Keratinocyte (primary cell): ENCODE results near the gene PLCG2. TPM values are rescaled to one million over a fixed set of nuclear protein-coding genes. Genes with fewer than 3 reads are reported as not detected.

Source experiments
- DNase-seq: peaks from one replicate; pipeline ENCODE4 v3.0.0-alpha.2; 2011; ENCODE audit warnings: low read depth, missing footprints, low spot score
- FAIRE-seq: peaks from 2 replicates; lab custom pipeline; 2011; peaks lifted over from hg19 to GRCh38; lab: Jason Lieb, UNC
- H2AFZ ChIP-seq: 2 replicates; pipeline ENCODE4 v1.6.0; 2012; ENCODE audit warnings: low read length, control low read depth, inconsistent platforms; ENCODE audit not compliant: control insufficient read depth
- H3K27ac ChIP-seq: 2 replicates; pipeline ENCODE4 v1.5.1; 2011; ENCODE audit warnings: low read length; ENCODE audit not compliant: control insufficient read depth, insufficient read depth
- H3K27me3 ChIP-seq: 3 replicates; pipeline ENCODE4 v1.6.0; 2011; ENCODE audit warnings: low read length; ENCODE audit not compliant: control insufficient read depth, insufficient read depth; ENCODE audit errors: extremely low read depth
- H3K36me3 ChIP-seq, 2 experiments: 2 replicates in 1 of 2; 3 replicates in 1 of 2; pipeline ENCODE4 v1.5.1; 2011; ENCODE audit warnings: low read length in 2 of 2, mild to moderate bottlenecking in 1 of 2; ENCODE audit not compliant: control insufficient read depth in 2 of 2, insufficient read depth in 2 of 2; ENCODE audit errors: extremely low read depth in 1 of 2
- H3K4me1 ChIP-seq: 3 replicates; pipeline ENCODE4 v1.5.1; 2011; ENCODE audit warnings: low read length; ENCODE audit not compliant: control insufficient read depth, insufficient read depth; ENCODE audit errors: extremely low read depth
- H3K4me2 ChIP-seq: 3 replicates; pipeline ENCODE4 v1.6.0; 2011; ENCODE audit warnings: low read depth, low read length; ENCODE audit not compliant: control insufficient read depth, insufficient read depth; ENCODE audit errors: extremely low read depth
- H3K4me3 ChIP-seq, 3 experiments: fragments of 200-600 bp in 1 of 3; sonication (generic) in 1 of 3; 2 replicates in 2 of 3; 3 replicates in 1 of 3; pipeline ENCODE4 v1.5.1; 2011 to 2016; ENCODE audit warnings: low read length in 3 of 3, mild to moderate bottlenecking in 3 of 3, control low read depth in 2 of 3, inconsistent platforms in 1 of 3, low read depth in 1 of 3, mixed read lengths in 1 of 3, mixed run types in 1 of 3, moderate library complexity in 1 of 3; ENCODE audit not compliant: control insufficient read depth in 2 of 3, insufficient read depth in 2 of 3; ENCODE audit errors: extremely low read depth in 1 of 3
- H3K79me2 ChIP-seq: 2 replicates; pipeline ENCODE4 v1.6.0; 2012; ENCODE audit warnings: low read length; ENCODE audit not compliant: control insufficient read depth, insufficient read depth
- H3K9ac ChIP-seq: 3 replicates; pipeline ENCODE4 v1.6.0; 2011; ENCODE audit warnings: low read length; ENCODE audit not compliant: control insufficient read depth, insufficient read depth; ENCODE audit errors: extremely low read depth
- H3K9me1 ChIP-seq: 3 replicates; pipeline ENCODE4 v1.6.0; 2011; ENCODE audit warnings: low read length; ENCODE audit not compliant: control insufficient read depth, insufficient read depth; ENCODE audit errors: extremely low read depth
- H3K9me3 ChIP-seq: 2 replicates; pipeline ENCODE4 v1.5.1; 2012; ENCODE audit warnings: low read depth, low read length; ENCODE audit not compliant: control insufficient read depth
- H4K20me1 ChIP-seq: 3 replicates; pipeline ENCODE4 v1.6.0; 2011; ENCODE audit warnings: low read length; ENCODE audit not compliant: control insufficient read depth, insufficient read depth; ENCODE audit errors: extremely low read depth
- CTCF ChIP-seq, 3 experiments: IDR thresholded peaks in 1 of 3; conservative IDR thresholded peaks in 1 of 3; optimal IDR thresholded peaks in 1 of 3; 2 replicates in 2 of 3; 3 replicates in 1 of 3; pipeline versions ENCODE3 to v1.5.1; 2011; ENCODE audit warnings: low read length in 3 of 3, mild to moderate bottlenecking in 3 of 3, moderate library complexity in 2 of 3, control low read depth in 1 of 3, inconsistent platforms in 1 of 3; ENCODE audit not compliant: insufficient read depth in 2 of 3; ENCODE audit errors: extremely low read depth in 1 of 3
- EZH2 ChIP-seq: IDR thresholded peaks from one replicate; pipeline ENCODE4 v1.6.1; 2012; ENCODE audit warnings: inconsistent platforms, mild to moderate bottlenecking, low read length, moderate library complexity
- dilution Hi-C: fragments of 300-500 bp; cut with MboI; formaldehyde crosslinking; loops from one replicate; pipeline ENCODE4 v1.7.0; 2020; ENCODE audit warnings: low sequenced_read_pairs; ENCODE audit not compliant: extremely low pct_ligation_motif_present
- polyA plus RNA-seq, 5 experiments: library from polyadenylated mRNA; depleted of rRNA in 3 of 5; stranded (reverse) in 3 of 5; stranded (forward) in 1 of 5; unstranded in 1 of 5; fragments of >200 nt; gene quantifications; 1 replicate in 1 of 5; 2 replicates in 3 of 5; 3 replicates in 1 of 5; pipeline versions ENCODE4 v1.2.1 to v1.2.3, GENCODE V29; 2011 to 2012; ENCODE audit warnings: missing spikeins in 2 of 5, low read depth in 1 of 5, low replicate concordance in 1 of 5

The PLCG2 gene
- polyA plus RNA-seq, 1 donor (not counting 4 experiments of a cell fraction or from before 2014, with no cell fraction given): 3.5 TPM

GRCh38 chr16:81945665-81946064 is 166.6 kb downstream of the PLCG2 start:
- H3K9me3 ChIP-seq: no peaks in the 10 kb centered on the region
- no peak for TF ChIP-seq EZH2
- no peak for TF ChIP-seq CTCF (optimal IDR thresholded peaks at IDR 0.05 in 1 of 3, IDR thresholded peaks at IDR 0.05 in 1 of 3, conservative IDR thresholded peaks at IDR 0.05 in 1 of 3; ENCODE audit: extremely low read depth in 1 of 3, insufficient read depth in 2 of 3, low read length in 3 of 3)
- H3K79me2 ChIP-seq: no peaks in the 10 kb centered on the region
- no peak overlapping the region for H3K9ac ChIP-seq
- no peak overlapping the region for H3K4me3 ChIP-seq
- no peak overlapping the region for H3K27ac ChIP-seq
- no peak overlapping the region for H3K4me2 ChIP-seq
- H3K36me3 ChIP-seq: no peaks in the 10 kb centered on the region
- H3K27me3 ChIP-seq: no peaks in the 10 kb centered on the region
- H2AFZ ChIP-seq: no peak overlapping the region
- dilution Hi-C loops: no loop called here
- no peaks in the 10 kb centered on the region for H3K9me1 ChIP-seq
- H4K20me1 ChIP-seq: no peaks in the 10 kb centered on the region
- H3K4me1 ChIP-seq: peaks cover 7% of the 10 kb centered on the region
- no peak for DNase-seq
- FAIRE-seq: no peak

- H3K4me2 ChIP-seq: no peak overlapping the region
- FAIRE-seq: no peak
Measured at GRCh38 chr16:81946206-81946605, 167.1 kb downstream of the PLCG2 start.

More at GRCh38 chr16:81946206-81946605, 167.1 kb downstream of the PLCG2 start:
- no peak for DNase-seq
- peaks cover 2% of the 10 kb centered on the region for H3K4me1 ChIP-seq
- no peak overlapping the region for H3K9ac ChIP-seq
- H3K36me3 ChIP-seq: no peaks in the 10 kb centered on the region
- H3K9me1 ChIP-seq: no peaks in the 10 kb centered on the region
- no peak for TF ChIP-seq CTCF (optimal IDR thresholded peaks at IDR 0.05 in 1 of 3, IDR thresholded peaks at IDR 0.05 in 1 of 3, conservative IDR thresholded peaks at IDR 0.05 in 1 of 3; ENCODE audit: extremely low read depth in 1 of 3, insufficient read depth in 2 of 3, low read length in 3 of 3)
- TF ChIP-seq EZH2: no peak
- no peaks in the 10 kb centered on the region for H4K20me1 ChIP-seq
- H3K27me3 ChIP-seq: no peaks in the 10 kb centered on the region
- H2AFZ ChIP-seq: no peak overlapping the region
- H3K27ac ChIP-seq: no peak overlapping the region
- dilution Hi-C loops: no loop called here
- no peak overlapping the region for H3K4me3 ChIP-seq
- H3K79me2 ChIP-seq: no peaks in the 10 kb centered on the region
- no peaks in the 10 kb centered on the region for H3K9me3 ChIP-seq
